GM18502 (cell line): ENCODE results near the gene OSCAR.
A peak's percentile ranks its signal among the peaks of the same experiment; 100 is the strongest.

ENCODE experiments used
- ATAC-seq: cut with Tn5 transposase; IDR thresholded peaks from one replicate; pipeline ENCODE4 v1.9.1; 2021; ENCODE audit warnings: mild to moderate bottlenecking; ENCODE audit not compliant: unreplicated experiment, poor library complexity

Gene OSCAR, protein sequence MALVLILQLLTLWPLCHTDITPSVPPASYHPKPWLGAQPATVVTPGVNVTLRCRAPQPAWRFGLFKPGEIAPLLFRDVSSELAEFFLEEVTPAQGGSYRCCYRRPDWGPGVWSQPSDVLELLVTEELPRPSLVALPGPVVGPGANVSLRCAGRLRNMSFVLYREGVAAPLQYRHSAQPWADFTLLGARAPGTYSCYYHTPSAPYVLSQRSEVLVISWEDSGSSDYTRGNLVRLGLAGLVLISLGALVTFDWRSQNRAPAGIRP

DNA sequence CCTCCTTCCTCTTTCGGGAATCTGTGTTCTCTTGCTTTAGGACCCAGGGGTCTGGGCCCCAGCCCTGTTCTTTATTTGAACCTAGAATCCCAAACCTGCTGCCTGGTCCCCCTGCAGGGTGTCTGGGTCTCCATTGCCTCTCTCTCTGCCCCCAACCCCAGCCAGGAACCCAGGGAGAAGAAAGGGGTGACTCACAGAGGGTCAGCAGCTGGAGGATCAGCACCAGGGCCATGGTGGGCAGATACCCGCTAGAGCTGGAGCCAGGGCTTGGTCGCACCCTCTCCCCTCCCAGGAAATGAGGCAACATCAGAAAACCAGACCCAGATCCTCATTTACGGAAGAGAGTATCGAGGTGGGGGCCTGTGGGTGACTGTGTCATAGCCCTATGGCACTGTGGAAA lies at the start of gene OSCAR:
TSS of gene OSCAR (minus strand) at position 243 of the 400 bp plus-strand sequence. CDS start at position 232, 11 bp downstream.
- no peak for ATAC-seq

DNA sequence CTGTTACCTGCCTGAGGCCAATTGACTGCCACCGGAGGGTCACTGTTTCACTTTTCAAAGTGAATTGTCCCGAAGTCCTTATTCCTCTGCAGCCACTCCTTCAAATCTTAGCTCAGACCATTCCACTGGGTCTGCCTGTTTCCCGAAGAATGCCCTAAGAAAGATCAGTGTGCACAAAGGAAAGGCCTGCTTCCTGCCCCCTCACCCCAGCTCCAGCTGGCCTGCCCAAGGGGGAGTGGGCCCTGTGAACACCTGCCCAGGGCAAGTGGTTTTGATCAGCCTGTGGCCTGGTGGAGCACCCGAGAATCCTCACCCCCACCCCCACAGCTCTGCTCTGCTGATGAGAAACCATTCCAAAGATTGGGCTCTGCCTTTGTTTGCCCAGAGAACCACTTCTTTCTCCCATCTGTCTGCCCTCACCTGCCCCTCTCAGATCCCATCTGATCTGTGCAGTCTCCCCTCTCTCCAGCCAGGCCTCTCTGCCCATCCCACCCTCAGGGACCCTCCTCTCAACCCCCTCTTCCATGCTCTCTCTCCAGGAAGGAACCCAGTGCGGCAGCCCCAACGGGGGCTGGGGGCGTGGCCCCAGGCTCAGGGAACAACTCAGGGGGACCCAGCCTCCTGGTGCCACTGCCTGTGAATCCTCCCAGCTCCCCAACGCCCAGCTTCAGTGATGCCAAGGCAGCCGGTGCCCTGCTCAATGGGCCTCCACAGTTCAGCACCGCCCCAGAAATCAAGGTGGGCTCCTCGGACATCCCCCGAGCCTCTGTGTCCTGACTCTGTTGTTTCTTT lies 48.6 kb upstream of the OSCAR start:
- ATAC-seq = no peak

DNA sequence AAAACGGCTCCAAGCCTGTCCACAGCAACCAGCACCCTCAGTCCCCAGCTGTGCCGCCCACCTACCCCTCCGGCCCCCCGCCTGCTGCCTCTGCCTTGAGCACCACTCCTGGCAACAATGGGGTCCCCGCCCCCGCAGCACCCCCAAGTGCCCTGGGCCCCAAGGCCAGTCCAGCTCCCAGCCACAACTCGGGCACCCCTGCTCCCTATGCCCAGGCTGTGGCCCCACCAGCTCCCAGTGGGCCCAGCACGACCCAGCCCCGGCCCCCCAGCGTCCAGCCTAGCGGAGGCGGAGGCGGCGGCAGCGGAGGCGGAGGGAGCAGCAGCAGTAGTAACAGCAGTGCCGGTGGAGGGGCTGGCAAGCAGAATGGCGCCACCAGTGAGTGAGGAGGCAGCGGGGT lies 47.6 kb upstream of the OSCAR start:
- no peak for ATAC-seq

DNA sequence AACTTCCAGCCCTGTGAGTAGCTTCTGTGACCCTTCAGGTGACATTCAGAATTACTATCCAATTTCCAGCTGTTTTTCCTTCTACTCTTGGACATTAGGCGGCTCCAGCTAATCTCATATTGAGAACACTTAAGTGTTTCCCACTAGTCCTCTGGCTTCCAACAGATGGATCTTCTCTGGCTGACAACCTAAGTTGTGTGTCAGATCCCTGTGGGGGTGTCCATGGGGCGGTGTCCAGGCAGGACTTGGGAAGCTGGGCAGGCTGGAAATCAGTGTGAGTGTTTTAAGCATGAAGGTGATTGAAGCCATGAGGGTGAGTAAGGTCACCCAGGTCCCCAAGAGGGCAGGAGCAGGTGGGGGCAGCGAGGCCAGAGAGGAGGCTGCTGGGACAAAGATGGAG lies 47.1 kb upstream of the OSCAR start:
- ATAC-seq = no peak

DNA sequence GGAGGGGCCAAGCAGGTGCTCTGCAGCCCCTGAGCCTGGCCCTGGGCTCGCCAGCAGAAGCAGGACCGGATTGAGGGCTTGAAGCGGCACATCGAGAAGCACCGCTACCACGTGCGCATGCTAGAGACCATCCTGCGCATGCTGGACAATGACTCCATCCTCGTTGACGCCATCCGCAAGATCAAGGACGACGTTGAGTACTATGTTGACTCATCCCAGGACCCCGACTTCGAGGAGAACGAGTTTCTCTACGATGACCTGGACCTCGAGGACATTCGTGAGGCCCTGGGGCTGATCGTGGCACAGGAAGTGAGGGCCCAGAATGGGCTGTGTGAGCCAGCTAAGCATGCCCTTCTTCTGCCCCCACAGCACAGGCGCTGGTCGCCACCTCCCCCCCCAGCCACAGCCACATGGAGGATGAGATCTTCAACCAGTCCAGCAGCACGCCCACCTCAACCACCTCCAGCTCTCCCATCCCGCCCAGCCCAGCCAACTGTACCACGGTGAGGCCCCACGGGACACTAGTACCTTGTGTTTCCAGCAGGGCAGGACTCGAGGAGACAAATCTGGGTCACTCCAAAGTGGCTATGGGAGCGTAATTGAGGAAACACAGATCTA lies 45.0 kb upstream of the OSCAR start:
- no peak for ATAC-seq

DNA sequence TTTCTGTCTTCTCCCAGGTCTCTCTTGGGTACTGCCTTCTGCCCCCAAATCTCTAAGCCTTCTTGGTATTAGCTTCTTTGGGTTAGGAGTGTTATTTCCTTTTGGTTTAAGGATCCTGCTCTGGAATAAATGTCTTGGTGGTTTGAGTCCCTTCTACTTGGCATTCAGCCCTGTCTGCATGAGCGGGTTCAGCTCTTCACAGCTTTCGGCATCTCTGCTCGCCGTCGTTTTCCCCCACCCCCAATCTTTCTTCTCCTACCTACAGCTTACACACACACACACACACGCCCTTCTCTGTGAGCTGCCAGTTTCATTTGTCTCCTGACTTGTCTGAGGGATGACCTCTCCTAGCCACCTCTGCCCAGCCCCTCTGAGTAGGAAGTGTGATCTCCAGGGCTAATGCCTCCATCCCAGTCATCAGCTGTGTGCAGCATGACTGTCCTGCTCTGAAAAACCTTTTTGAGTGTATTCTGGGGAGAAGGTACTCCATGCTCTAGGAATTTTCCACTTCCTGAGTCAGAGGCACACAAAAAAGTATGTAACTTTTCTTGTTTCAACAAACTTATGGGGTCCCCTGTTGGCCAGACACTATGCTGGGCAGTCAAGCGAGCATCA lies 41.7 kb upstream of the OSCAR start:
- no peak for ATAC-seq

DNA sequence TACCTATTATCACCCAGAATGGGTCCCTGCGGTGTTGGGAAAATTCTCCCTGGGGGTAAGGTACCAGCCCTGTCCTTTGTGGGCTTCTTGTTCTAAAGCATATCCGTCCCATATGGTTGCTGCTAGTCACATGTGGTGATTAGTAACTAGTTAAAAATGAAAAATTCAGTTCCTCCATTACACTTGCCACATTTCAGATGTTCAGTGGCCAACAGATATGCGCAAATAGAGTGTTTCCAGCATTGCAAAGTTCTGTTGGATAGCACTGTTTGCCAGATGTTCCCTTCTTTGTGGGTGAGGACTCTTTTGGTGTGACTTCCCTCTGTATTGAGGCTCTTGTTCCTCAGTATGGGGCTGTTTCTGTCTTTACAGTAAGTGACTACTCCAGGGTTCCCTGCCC lies 40.8 kb upstream of the OSCAR start:
- ATAC-seq = no peak

DNA sequence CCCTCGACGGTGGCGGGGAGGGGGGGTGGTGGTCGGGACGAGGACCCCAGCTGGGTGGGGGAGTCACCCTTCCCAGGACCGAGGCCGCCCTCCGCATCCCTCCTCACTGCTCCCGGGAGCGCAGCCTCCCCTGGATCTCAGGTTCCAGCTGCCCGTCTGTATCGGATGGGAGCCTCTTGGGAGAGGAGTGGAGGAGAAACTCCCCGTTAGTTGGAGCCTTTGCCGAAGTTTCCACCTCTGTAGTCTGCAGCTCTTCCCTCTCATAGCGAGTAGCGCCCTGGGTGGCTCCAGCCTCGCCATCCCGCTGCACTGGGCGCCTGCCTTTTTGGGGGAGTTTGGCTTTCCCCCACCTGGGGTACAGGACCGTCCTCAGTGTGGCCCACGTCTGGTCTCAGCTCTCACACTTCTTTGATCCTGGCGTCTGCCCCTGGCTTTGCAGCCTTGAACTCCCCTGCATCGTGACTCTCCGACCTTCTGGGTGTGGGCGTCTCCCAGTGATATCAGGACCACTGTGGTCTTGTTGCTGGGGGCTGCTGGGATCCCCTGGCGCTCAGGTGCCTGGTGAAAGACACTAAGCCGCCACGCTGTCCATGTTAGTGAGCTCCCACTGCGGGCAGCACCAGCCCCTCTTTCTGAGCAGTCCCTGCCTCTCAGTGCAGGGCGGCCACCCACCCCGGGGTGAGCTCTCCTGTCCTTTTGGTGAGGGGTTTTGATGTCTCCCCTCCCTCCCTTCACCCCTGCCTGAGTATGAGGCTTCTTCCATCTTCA lies 38.1 kb upstream of the OSCAR start:
- no peak for ATAC-seq

DNA sequence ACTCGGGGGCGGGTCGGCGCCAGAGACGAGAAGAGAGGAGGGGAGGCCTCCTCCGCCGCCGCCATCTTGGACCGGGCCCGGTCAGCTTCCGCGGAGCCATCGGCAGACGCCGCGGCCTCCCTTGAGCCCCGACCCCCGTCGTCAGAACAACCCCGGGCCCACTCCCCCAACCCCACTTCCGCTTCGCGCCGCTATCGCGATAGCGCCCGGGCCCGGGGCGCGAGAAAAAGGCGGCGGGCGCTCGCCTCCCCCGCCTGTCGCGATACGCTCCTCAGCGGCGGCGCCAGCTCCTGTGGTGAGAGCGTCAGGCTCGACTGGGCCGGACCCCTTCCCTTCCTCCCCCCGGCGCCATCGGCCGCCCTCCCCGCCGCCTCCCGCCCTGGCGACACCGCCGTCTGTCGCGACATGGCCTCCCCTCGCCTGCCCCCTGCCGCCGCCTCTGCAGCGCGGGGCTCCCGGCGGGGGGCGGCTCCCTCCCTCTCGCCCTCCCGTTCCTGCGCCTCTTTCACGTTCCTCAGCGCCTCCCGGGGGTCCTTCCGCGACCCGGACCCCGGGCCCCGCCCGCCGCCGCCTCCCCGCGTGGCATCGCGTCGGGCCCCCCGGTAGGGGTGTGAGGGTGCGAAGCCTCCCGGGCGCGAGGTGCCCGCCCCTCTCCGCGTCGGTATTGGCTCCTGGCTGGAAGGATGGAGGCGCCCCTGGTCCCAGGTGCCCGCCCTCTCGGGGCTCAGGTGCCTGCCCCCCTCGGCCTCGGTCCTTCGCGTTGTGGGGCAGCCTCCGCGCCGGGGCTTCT lies 37.3 kb upstream of the OSCAR start, which contains the start of gene CNOT3:
TSS of gene CNOT3 (plus strand) at position 64 of the 790 bp plus-strand sequence. CDS start 5,217 bp downstream, outside the sequence.
- ATAC-seq = no peak

DNA sequence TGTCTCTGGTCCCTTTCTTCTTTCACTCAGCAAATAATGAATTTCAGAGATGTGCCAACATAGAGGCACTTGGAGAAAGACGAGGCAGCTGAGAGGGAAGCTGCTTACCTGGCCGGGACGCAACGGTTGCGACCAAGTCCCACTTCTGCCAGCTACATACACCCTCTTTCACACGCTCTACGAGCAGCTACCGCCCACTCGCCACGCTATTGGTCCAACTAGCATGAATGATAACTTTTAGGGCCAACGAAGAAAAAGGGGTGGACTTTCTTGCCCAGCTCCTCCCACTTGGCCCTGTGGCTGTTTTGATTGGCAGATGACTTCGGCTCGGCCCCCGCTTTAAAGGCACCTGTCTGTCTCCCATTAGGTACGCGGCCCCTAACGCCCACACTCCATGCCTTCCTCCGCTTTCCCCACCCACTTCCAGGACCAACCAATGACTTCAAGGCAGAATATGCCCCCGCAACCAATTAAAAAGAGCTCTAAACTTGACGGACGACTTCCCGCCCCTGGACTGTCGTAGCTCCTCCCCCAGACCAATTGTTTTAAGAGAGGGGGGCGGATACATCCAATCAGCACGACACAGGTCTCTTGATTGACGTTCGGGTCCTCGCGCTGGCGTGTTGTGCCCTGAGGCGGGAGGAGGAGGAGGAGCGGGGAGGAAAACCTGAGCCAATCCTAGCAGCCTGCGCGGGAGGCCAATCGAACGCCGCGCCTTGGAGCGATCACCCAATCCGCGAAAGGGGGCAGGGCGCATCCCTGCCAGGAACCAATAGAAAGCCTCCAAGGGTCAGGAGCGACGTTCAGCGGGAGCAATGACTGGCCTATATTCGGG lies 36.5 kb upstream of the OSCAR start:
- ATAC-seq = peak; percentile 81

DNA sequence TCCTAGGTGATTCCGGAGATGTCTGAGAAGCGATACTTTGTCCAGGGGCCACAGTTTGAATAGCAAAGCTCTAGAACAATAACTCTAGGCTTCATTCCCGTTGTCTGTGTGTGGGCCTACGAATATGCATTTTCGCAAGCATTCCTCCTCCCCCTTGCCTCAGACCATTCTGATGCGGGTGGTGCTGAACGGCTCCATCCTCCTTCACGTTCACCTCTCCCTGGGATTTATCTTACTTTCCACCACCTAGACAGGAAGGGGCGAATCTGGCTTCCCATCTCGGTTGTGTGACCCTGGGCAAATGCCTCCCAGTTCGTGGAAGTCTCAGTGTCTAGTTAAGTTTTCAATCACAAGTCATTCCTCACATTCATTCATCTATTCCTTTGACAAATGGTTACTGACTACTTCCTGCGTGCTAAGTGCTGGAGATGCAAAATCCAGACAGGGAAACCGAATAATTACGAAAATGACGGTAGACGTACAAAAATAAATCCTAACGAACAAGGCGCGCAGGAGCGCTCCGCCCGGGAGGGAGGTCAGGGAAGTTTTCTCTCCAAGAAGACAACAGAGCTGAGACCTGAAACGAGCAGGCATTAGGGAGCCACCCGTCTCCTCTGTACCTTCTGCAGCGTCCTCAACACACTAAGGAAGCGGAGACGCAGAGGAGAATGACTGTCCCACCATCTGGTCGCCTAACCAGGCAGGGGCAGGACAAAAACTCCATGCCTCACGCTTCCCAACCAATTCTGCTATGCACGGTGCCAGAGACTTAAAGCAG lies 35.7 kb upstream of the OSCAR start:
- no peak for ATAC-seq

DNA sequence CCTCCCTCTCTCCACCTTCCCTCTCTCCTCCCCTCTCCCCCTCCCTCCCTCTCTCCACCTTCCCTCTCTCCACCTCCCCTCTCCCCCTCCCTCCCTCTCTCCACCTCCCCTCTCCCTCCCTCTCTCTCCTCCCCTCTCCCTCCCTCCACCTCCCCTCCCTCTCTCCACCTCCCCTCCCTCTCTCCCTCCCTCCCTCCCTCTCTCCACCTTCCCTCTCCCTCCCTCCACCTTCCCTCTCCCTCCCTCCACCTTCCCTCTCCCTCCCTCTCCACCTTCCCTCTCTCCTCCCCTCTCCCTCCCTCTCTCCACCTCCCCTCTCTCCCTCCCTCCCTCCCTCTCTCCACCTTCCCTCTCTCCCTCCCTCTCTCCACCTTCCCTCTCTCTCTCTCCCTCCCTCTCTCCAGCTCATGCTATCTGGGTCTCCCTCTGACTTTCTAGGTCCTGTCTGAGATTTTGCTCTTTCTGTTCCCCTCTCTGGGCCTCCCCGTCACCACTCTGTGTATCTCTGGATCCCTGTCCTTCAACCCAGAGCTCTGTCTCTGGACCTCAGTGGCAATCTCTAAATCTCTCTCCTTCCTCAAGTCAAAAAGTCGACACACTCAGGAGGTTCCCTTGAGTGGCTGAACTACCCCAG lies 33.5 kb upstream of the OSCAR start:
- ATAC-seq = no peak

DNA sequence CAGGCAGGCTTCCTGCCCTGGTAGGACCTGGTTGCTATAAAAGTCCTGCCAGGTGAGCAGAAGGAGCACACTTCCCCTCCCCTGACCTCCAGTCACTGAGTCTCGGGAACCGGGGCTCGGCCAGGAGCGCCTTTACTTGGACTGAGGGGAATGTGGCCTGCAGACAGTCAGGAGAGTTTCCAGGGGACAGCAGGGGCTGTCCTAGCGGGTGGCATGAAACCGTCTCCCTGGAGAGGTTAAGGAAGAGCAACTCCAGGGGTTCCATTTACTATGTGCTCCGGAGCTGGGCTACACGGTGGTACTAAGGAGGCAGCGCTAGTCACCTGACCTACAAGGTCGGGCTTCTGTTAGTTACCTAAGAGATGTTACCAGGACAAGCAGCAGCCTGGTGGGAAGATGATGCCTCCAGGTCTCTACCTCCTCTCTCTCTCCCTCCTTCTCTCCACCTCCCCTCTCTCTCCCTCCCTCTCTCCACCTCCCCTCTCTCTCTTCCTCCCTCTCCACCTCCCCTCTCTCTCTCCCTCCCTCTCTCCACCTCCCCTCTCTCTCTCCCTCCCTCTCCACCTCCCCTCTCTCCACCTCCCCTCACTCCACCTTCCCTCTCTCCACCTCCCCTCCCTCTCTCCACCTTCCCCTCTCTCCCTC lies 32.8 kb upstream of the OSCAR start:
- ATAC-seq = no peak

DNA sequence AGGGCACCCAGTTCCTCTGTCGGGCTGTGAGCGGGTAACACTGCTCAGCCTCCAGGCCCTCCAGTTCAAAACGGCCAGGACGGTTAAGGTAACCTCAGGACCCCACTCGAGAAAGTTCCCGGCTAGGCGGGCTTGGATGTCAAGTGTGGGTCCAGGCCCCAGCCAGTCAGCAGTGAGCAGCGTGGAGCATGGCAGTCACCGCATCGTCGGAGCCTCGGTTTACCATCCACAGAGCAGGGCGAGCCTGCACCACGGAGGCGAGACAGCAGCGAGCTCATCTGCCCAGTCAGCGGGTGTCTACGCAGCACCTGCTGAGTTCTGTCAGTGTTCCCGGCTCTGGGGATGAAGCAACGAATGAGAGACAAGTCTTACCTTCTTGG lies 29.0 kb upstream of the OSCAR start:
- no peak for ATAC-seq

DNA sequence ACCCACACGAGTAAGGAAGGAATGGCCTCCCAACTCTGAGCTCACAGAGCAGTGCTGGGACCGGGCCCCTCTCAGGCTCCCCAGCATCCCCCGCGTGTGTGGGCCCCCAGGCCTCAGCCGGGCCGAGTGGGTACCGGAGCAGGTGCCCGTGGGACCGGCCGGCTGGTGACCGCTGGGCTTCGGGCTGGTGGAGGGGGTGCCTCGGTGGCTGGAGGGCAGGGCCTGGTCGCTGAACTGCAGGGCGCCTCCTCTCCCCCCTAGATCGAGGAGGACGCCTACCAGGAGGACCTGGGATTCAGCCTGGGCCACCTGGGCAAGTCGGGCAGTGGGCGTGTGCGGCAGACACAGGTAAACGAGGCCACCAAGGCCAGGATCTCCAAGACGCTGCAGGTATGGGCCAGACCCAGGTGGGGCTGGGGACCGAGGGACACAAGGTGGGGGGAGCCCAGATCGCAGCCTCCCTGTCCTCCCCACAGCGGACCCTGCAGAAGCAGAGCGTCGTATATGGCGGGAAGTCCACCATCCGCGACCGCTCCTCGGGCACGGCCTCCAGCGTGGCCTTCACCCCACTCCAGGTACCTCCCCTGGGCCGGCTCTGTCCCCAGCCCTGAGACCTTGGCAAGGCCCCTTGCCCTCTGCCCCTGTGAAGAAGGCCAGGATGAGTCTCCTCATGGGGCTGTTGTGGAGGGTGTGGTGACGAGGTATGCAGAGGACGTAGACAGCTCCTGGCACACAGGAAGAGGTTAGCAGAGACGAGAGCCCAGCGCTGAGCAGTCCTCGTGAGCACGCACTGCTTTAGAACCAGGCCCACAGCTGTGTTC lies 28.4 kb upstream of the OSCAR start:
- no peak for ATAC-seq

DNA sequence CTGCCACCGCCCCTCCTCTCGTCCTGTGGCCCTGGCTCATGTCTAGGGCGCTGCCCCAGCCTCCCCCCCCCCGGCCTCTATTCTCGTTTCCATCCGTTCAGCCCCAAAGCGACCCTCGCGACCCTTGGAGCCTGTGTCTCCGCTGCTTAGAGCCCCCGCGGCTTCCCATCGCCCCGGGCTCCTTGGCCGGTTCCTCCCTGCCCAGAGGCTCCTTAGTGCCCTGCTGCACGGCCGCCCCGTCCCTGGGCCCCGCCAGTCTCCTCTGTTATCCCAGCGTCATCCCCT lies 27.8 kb upstream of the OSCAR start:
- no peak for ATAC-seq
